ENCODE measurements around the gene KIFC1. TPM values are rescaled to one million over a fixed set of nuclear protein-coding genes. Genes with fewer than 3 reads are reported as not detected.

The KIFC1 gene
- total RNA-seq, 1 experiment from 2014 or later = 65.3 TPM

GRCh38 chr6:33417903-33418689 lies 26.5 kb downstream of the KIFC1 start, which contains the start of gene CUTA:
Gene CUTA, minus strand, starts transcription at chr6:33418107. Its CDS starts 107 bp downstream, at chr6:33418000.
- ChIA-PET CTCF (interaction anchor here (0.6 to 1.1 kb wide), 3 partner anchors 8 to 146 kb away, joined by 3 to 4 read pairs (median 4); partner anchors contain the start of genes RPS18, VPS52 and WDR46), POLR2A (interaction anchor here (1.0 to 2.0 kb wide), 3 partner anchors 8 to 146 kb away, joined by 3 to 6 read pairs (median 5); partner anchors contain the start of genes RPS18, VPS52 and ZBTB22)
- H3K36me3 ChIP-seq (ENCODE audit: control insufficient read depth, insufficient read depth, low read length) = peaks cover 4% of the 10 kb centered on the region
- intact Hi-C loops (cut with micrococcal nuclease; ENCODE audit: unreplicated experiment) = loop anchor here (1.0 to 2.0 kb wide), 3 partner anchors 8 to 27 kb away; partner anchors contain the start of gene KIFC1
- H3K4me3 Mint-ChIP-seq (ENCODE audit: unreplicated experiment) = peak within 1 kb of the TSS; percentile 90
- peak within 1 kb of the TSS; percentile 99 for H3K27ac Mint-ChIP-seq (ENCODE audit: unreplicated experiment)
- no TSS peak for BruUV-seq (replicated peaks)
- no peaks in the 10 kb centered on the region for H3K9me3 ChIP-seq
- peak; percentile 98 to 99 for DNase-seq
- H3K27me3 Mint-ChIP-seq (ENCODE audit: insufficient read depth, unreplicated experiment) = peaks cover 6% of the 10 kb centered on the region
- TF ChIP-seq CTCF (IDR thresholded peaks at IDR 0.05; ENCODE audit: insufficient read depth in 1 of 2, low read depth in 1 of 2, low read length in 1 of 2, severe bottlenecking in 1 of 2, unreplicated experiment in 1 of 2) = peak; percentile 41 to 59
- peaks cover 6% of the 10 kb centered on the region for H3K4me1 Mint-ChIP-seq (ENCODE audit: low read depth, unreplicated experiment)
- H3K9me3 Mint-ChIP-seq (ENCODE audit: unreplicated experiment) = no peaks in the 10 kb centered on the region
- peaks cover 18% of the 10 kb centered on the region for H3K4me1 ChIP-seq
- peaks cover 34% of the 10 kb centered on the region for H3K36me3 Mint-ChIP-seq (ENCODE audit: insufficient read depth, unreplicated experiment)
- peak within 1 kb of the TSS; percentile 68 for H3K4me3 ChIP-seq (ENCODE audit: low read depth, low read length)
- no peaks in the 10 kb centered on the region for H3K27me3 ChIP-seq (replicated peaks; ENCODE audit: control insufficient read depth, insufficient read depth, low read length)

- TF ChIP-seq CTCF (IDR thresholded peaks at IDR 0.05; ENCODE audit: insufficient read depth in 1 of 2, low read depth in 1 of 2, low read length in 1 of 2, severe bottlenecking in 1 of 2, unreplicated experiment in 1 of 2) = no peak
- Histone ChIP-seq H3K9me3 (no peaks in the 10 kb centered on the region), H3K4me3 (ENCODE audit: low read depth, low read length) (peak overlapping the region; percentile 38), H3K4me1 (peaks cover 18% of the 10 kb centered on the region), H3K27me3 (replicated peaks; ENCODE audit: control insufficient read depth, insufficient read depth, low read length) (no peaks in the 10 kb centered on the region), H3K36me3 (ENCODE audit: control insufficient read depth, insufficient read depth, low read length) (peaks cover 4% of the 10 kb centered on the region)
- H3K36me3 Mint-ChIP-seq (ENCODE audit: insufficient read depth, unreplicated experiment) = peaks cover 29% of the 10 kb centered on the region
- CTCF ChIA-PET = interaction anchor here (1.1 kb wide), 1 partner anchor 147 kb away, joined by 4 read pairs; the partner anchor contains the start of genes RPS18 and VPS52
- BruUV-seq (replicated peaks) = TSS peak; percentile 96
- no peaks in the 10 kb centered on the region for H3K9me3 Mint-ChIP-seq (ENCODE audit: unreplicated experiment)
- DNase-seq = no peak
- peaks cover 7% of the 10 kb centered on the region for H3K4me1 Mint-ChIP-seq (ENCODE audit: low read depth, unreplicated experiment)
- intact Hi-C loops (cut with micrococcal nuclease; ENCODE audit: unreplicated experiment) = loop anchor here (1.0 to 2.0 kb wide), 3 partner anchors 8 to 28 kb away; partner anchors contain the start of gene KIFC1
- POLR2A ChIA-PET = interaction anchor here (1.0 to 2.0 kb wide), 3 partner anchors 9 to 147 kb away, joined by 3 to 6 read pairs (median 5); partner anchors contain the start of genes RPS18, VPS52 and ZBTB22
- peak overlapping the region; percentile 90 for H3K4me3 Mint-ChIP-seq (ENCODE audit: unreplicated experiment)
- H3K27me3 Mint-ChIP-seq (ENCODE audit: insufficient read depth, unreplicated experiment) = peaks cover 7% of the 10 kb centered on the region
- peak overlapping the region; percentile 99 for H3K27ac Mint-ChIP-seq (ENCODE audit: unreplicated experiment)
Observed at GRCh38 chr6:33418690-33419291, 27.2 kb downstream of the KIFC1 start.
